SKM-1 treated with dmso at 0.1 percent for 144 hours (cell line): ENCODE data around the gene ZNF512B.
"Not testable (repeated sequence)": the region's sequence is repeated elsewhere in the genome, so short reads cannot be mapped to it uniquely, and the experiment has no call there.

ENCODE experiments used
- DNase-seq: peaks from one replicate; lab custom pipeline; 2025; ENCODE audit not compliant: unreplicated experiment; lab: John Stamatoyannopoulos, UW

The ZNF512B gene

DNA sequence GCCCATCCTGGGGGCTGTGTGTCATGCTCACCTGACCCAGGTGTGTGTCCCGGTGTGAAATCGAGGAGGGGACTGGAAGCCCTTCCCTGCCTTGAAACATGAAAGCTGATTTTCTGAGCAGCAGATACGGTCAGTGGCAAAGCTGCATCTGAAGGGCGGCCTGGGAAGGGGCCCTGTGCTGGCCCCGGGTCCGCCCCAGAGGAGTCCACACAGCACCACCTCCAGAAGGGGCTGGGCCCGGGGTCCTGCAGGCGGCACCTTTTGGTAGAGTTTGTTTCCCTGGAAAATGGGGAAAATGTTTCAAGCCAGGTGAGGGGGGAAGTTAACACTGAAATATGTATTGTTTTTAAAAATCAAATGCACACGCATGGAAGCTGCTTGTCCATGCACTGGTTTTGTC lies 34.3 kb downstream of the ZNF512B start:
- DNase-seq: no peak

- DNase-seq: no peak
Observed at GRCh38 chr20:63934271-63935068, 35.3 kb downstream of the ZNF512B start.

- DNase-seq: no peak
Observed at GRCh38 chr20:63933646-63934045, 36.1 kb downstream of the ZNF512B start.

DNA sequence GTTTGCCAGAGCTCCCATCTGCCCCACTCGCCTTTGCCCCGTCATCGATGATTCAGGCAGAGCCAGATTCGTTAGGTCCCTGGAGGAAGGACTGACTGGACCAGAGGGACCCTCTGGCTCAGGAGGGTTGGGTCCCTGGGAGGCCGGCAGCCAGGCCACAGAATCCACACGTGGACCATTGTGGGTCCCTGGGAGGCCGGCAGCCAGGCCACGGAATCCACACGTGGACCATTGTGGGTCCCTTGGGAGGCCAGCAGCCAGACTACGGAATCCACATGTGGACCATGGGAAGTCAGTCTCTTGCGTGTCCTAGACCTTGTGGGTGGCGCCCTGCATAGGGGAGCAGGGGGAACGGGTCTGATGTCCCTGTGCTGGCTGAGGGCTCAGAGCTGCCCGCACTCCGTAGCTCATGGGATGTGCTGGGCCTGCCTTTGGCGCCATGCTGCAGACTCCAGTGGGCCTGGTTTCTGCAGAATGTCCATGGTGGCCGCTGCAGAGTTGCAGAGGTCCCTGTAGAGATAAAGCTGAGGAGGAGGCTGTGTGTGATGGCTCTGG lies 37.0 kb downstream of the ZNF512B start:
- no peak for DNase-seq

DNA sequence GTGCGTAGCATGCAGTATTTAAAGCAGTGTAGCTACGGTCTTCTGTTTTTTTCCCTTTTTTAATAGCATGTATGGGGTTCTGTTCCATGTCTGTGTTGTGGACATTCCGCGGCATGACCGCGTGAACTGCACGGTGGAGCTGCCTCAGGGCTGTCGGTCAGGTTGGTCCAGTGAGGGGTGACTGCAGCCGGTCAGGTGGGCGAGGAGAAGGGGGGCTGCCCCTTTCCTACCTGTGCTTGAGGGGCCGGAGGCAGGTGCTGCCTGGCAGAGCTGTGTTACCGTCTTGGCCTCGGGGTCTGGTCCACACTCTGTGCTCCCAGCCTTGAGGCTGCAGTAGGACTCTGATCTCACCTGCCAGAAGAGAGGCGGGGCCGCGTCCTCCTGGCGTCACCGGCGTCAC lies 38.0 kb downstream of the ZNF512B start:
- DNase-seq: no peak

DNA sequence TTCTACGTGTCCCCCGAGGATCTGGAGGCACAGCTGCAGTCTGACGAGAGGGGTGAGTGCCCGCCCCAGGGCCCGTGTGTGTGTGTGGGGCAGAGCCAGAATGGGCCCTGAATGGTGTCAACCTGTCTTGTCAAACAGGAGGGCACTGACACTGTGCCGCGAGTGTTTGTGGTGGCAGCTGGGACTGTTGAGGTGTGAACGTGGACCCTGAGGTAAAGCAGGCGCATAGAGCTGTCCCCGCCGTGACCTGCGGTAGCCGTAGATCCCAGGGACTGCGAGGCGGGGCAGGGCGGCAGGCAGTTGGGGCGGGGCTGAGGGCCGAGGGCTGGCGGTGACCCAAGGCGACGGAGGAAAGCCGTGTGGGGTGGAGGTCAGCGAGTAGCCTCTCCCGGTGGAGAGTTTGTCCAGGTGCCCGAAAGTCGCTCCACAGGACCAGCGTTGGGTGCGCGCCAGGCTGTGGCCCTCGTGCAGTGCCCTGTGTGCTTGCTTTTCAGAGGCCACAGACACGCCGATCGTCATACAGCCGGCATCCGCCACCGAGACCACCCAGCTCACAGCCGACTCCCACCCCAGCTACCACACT lies 38.7 kb downstream of the ZNF512B start:
- DNase-seq: no peak

DNA sequence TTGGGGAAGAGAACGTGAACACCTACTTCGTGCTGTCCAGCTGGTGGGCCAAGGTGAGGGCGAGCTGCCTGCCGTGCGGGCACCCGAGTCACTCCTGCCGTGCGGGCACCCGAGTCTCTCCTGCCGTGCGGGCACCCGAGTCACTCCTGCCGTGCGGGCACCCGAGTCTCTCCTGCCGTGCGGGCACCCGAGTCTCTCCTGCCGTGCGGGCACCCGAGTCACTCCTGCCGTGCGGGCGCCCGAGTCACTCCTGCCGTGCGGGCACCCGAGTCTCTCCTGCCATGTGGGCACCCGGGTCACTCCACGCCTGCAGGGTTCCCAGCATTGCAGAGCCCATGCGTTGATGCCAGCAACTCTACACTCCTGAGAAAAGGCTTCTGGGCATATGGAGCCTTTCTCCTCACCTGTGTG lies 40.3 kb downstream of the ZNF512B start:
- not testable (repeated sequence) for DNase-seq

- DNase-seq: no peak
Observed at GRCh38 chr20:63929071-63929470, 40.7 kb downstream of the ZNF512B start.

GRCh38 chr20:63926298-63926697 lies 43.4 kb downstream of the ZNF512B start:
- no peak for DNase-seq

- DNase-seq: no peak
Observed at GRCh38 chr20:63924241-63924640, 45.5 kb downstream of the ZNF512B start.

DNA sequence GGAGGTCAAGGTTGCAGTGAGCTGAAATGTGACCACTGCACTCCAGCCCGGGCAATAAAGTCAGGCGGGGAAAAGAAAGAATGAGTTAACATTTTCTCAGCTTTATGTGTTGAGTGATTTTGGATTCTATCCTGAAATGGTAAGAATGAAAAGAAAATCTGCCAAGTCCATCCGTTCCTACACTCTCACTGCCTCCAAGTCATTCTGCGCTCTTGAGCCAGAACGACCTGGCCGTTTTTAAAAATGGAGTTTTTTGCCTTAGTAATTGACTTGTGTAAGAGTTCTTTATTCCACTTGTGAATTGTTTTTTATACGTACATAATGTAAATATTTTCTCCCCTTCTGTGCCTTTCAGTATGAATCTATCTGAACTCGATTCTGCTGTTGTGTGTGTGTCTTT lies 46.1 kb downstream of the ZNF512B start:
- DNase-seq: no peak

DNA sequence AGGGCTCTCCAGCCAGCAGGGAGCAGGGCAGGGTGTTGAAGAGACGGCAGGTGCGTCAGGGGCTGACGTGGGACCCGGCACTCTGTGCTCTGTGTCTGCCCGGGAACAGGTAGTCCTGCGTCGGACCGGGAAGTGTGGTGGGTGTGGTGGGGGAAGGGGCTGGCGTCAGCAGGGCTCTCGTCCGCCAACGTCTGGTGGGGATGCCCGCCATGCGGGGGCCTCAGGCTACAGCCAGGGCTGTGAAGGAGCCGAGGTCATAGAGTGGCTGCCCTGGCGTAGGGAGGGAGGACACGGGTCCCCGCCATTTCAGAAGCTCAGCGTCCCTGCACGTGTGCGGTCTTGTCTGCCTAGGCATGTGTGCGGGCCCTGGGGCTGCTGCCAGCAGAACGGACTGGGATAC lies 49.5 kb downstream of the ZNF512B start:
- no peak for DNase-seq

DNA sequence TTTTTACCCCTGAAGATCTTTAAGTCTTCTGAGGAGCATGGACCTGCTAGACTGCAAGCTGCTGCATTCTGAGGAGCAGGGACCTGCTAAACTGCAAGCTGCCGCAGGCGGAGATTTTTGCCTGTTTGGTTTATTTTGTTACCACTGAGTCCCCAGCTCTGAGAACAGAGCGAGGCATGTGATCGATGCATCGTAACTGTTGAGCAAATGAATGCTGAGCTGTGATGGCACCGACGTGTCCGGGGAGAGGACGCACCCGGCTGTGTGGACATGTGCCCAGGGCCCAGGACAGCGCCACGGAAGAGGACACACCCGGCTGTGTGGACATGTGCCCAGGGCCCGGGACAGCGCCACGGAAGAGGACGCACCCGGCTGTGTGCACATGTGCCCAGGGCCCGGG lies 50.6 kb downstream of the ZNF512B start:
- DNase-seq: no peak

DNA sequence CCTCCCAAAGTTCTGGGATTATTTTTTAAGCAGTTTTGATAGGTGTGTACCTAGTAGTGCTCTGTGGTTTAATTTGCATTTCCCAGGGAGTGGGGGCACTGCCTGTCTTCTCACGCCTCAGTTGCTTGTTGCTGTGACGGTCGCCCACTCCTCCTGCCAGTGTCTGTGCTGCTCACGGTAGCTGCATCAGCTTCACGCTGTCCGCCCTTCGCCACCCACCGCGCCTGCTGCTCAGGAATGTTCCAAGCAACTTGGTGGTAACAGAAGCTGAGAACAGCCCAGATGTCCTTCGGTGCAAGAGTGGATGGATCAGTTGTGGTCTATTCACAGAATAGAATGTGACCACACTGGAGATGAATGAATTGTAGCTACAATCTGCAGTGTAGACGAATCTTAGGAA lies 51.9 kb downstream of the ZNF512B start:
- no peak for DNase-seq

DNA sequence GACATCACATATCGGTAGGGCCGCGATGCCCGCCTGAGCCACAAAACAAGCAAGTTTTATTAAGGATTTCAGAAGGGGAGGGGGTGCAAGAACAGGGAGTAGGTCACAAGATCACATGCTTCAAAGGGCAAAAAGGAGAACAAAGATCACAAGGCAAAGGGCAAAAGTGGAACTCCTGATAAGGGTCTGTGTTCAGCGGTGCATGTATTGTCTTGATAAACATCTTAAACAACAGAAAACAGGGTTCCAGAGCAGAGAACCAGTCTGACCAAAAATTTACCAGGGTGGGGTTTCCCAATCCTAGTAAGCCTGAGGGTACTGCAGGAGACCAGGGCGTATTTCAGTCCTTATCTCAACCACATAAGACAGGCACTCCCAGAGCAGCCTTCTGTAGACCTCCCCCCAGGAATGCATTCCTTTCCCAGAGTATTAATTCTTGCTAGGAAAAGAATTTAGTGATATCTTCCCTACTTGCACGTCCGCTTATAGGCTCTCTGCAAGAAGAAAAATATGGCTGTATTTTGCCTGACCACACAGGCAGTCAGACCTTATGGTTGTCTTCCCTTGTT lies 53.3 kb downstream of the ZNF512B start:
- not testable (repeated sequence) for DNase-seq

GRCh38 chr20:63915471-63915870 lies 54.3 kb downstream of the ZNF512B start:
- DNase-seq: no peak

- DNase-seq: no peak
Observed at GRCh38 chr20:63913768-63914167, 56.0 kb downstream of the ZNF512B start.

- no peak for DNase-seq
Observed at GRCh38 chr20:63911176-63911575, 58.6 kb downstream of the ZNF512B start.

DNA sequence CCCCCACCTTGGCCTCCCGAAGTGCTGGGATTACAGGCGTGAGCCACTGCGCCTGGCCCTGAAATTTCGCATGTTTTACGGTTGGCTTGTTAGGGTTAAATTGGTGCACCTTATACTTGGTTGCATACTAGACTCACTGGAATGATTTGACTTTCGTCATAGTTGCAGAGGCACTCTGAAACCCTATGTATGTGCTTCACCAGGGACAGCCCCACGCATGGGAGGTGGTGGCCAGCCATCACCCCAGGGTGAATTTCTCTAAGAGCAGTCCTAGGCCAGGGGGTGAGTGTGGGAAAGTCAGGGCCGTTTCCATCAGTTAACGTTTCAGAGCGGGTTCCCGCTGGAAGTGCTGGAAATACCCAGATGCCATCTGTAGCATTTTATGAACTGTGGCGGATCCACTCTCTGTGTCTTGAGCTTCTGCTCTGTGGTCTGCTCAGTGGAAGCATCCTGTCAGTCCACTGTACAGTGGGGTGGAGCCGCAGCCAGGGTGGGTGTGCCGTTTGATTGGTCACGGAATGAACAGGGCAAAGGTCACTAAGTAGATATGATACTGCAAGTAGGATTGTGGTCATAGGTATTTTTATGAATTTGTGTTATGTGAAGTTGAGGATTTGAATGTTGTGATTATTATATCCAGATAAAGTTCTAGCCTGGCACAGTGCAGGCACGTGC lies 61.6 kb downstream of the ZNF512B start:
- no peak for DNase-seq
